Stimulated activated naive CD8-positive, alpha-beta T cell treated with anti-CD3 and anti-CD28 coated beads, Interleukin-15, Interleukin-2, amounts not matched to agents 100 ng/mL and 50 ng/mL, for 24 hours (primary cell): ENCODE results near the gene FBXO11.
A peak's percentile ranks its signal among the peaks of the same experiment; 100 is the strongest.

ENCODE experiments used
- H3K27ac Mint-ChIP-seq: one replicate; pipeline ENCODE4 v1.8.0; 2021; ENCODE audit warnings: mild to moderate bottlenecking, mixed read lengths
- H3K27me3 Mint-ChIP-seq: one replicate; pipeline ENCODE4 v1.8.0; 2021; ENCODE audit warnings: mixed read lengths
- H3K36me3 Mint-ChIP-seq: one replicate; pipeline ENCODE4 v1.8.0; 2021; ENCODE audit warnings: low read depth, mixed read lengths
- H3K4me1 Mint-ChIP-seq: one replicate; pipeline ENCODE4 v1.8.0; 2021; ENCODE audit warnings: low read depth, mixed read lengths
- H3K4me3 Mint-ChIP-seq: one replicate; pipeline ENCODE4 v1.8.0; 2021; ENCODE audit warnings: mild to moderate bottlenecking, mixed read lengths
- H3K9me3 Mint-ChIP-seq: one replicate; pipeline ENCODE4 v1.8.0; 2021; ENCODE audit warnings: mixed read lengths

FBXO11 gene

DNA sequence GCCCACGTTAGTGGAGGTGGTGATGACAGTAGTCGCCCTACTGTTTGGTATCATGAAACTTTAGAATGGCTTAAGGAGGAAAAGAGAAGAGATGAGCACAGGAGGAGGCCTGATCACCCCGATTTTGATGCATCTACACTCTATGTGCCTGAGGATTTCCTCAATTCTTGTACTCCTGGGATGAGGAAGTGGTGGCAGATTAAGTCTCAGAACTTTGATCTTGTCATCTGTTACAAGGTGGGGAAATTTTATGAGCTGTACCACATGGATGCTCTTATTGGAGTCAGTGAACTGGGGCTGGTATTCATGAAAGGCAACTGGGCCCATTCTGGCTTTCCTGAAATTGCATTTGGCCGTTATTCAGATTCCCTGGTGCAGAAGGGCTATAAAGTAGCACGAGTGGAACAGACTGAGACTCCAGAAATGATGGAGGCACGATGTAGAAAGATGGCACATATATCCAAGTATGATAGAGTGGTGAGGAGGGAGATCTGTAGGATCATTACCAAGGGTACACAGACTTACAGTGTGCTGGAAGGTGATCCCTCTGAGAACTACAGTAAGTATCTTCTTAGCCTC lies 107.2 kb downstream of the FBXO11 start:
- no peak overlapping the region for H3K4me3 Mint-ChIP-seq
- no peak overlapping the region for H3K27ac Mint-ChIP-seq
- H3K36me3 Mint-ChIP-seq, result peaks cover 95% of the 10 kb centered on the region
- peaks cover 7% of the 10 kb centered on the region for H3K9me3 Mint-ChIP-seq
- no peaks in the 10 kb centered on the region for H3K27me3 Mint-ChIP-seq
- peaks cover 4% of the 10 kb centered on the region for H3K4me1 Mint-ChIP-seq

- H3K36me3 Mint-ChIP-seq, result peaks cover 91% of the 10 kb centered on the region
- peaks cover 4% of the 10 kb centered on the region for H3K4me1 Mint-ChIP-seq
- H3K27me3 Mint-ChIP-seq, result no peaks in the 10 kb centered on the region
- peaks cover 7% of the 10 kb centered on the region for H3K9me3 Mint-ChIP-seq
- no peak overlapping the region for H3K4me3 Mint-ChIP-seq
- H3K27ac Mint-ChIP-seq, result no peak overlapping the region
Observed at GRCh38 chr2:47798631-47799030, 107.7 kb downstream of the FBXO11 start.

- Mint-ChIP-seq H3K9me3 (no peaks in the 10 kb centered on the region), H3K27me3 (no peaks in the 10 kb centered on the region), H3K27ac (no peak overlapping the region), H3K36me3 (peaks cover 87% of the 10 kb centered on the region), H3K4me3 (no peak overlapping the region), H3K4me1 (peaks cover 1% of the 10 kb centered on the region)
Observed at GRCh38 chr2:47796090-47796697, 110.1 kb downstream of the FBXO11 start.

GRCh38 chr2:47785986-47786385 lies 120.3 kb downstream of the FBXO11 start:
- H3K36me3 Mint-ChIP-seq, result peaks cover 18% of the 10 kb centered on the region
- no peaks in the 10 kb centered on the region for H3K27me3 Mint-ChIP-seq
- H3K4me3 Mint-ChIP-seq, result peak overlapping the region; percentile 85
- peaks cover 38% of the 10 kb centered on the region for H3K4me1 Mint-ChIP-seq
- H3K27ac Mint-ChIP-seq, result peak overlapping the region; percentile 57
- no peaks in the 10 kb centered on the region for H3K9me3 Mint-ChIP-seq

- peak overlapping the region; percentile 89 for H3K27ac Mint-ChIP-seq
- H3K4me3 Mint-ChIP-seq, result peak overlapping the region; percentile 85
- peaks cover 13% of the 10 kb centered on the region for H3K36me3 Mint-ChIP-seq
- peaks cover 34% of the 10 kb centered on the region for H3K4me1 Mint-ChIP-seq
- H3K27me3 Mint-ChIP-seq, result no peaks in the 10 kb centered on the region
- no peaks in the 10 kb centered on the region for H3K9me3 Mint-ChIP-seq
Observed at GRCh38 chr2:47784352-47784851, 121.9 kb downstream of the FBXO11 start.

- Mint-ChIP-seq H3K27me3 (no peaks in the 10 kb centered on the region), H3K4me3 (peak overlapping the region; percentile 85), H3K36me3 (peaks cover 13% of the 10 kb centered on the region), H3K4me1 (peaks cover 34% of the 10 kb centered on the region), H3K9me3 (no peaks in the 10 kb centered on the region), H3K27ac (peak overlapping the region; percentile 89)
Observed at GRCh38 chr2:47783486-47784351, 122.6 kb downstream of the FBXO11 start.

GRCh38 chr2:47782671-47783485 lies 123.4 kb downstream of the FBXO11 start, which contains the start of gene MSH6:
Gene MSH6, plus strand, starts transcription at chr2:47783145. Its CDS starts 89 bp downstream, at chr2:47783234.
- H3K4me3 Mint-ChIP-seq, result peak within 1 kb of the TSS; percentile 85
- no peaks in the 10 kb centered on the region for H3K27me3 Mint-ChIP-seq
- peak within 1 kb of the TSS; percentile 89 for H3K27ac Mint-ChIP-seq
- H3K4me1 Mint-ChIP-seq, result peaks cover 34% of the 10 kb centered on the region
- peaks cover 13% of the 10 kb centered on the region for H3K36me3 Mint-ChIP-seq
- no peaks in the 10 kb centered on the region for H3K9me3 Mint-ChIP-seq

- Mint-ChIP-seq H3K9me3 (no peaks in the 10 kb centered on the region), H3K36me3 (peaks cover 13% of the 10 kb centered on the region), H3K4me3 (peak overlapping the region; percentile 76), H3K27ac (peak overlapping the region; percentile 36), H3K27me3 (no peaks in the 10 kb centered on the region), H3K4me1 (peaks cover 33% of the 10 kb centered on the region)
Observed at GRCh38 chr2:47782381-47782670, 124.0 kb downstream of the FBXO11 start.

- peaks cover 11% of the 10 kb centered on the region for H3K4me1 Mint-ChIP-seq
- H3K36me3 Mint-ChIP-seq, result no peaks in the 10 kb centered on the region
- no peak overlapping the region for H3K4me3 Mint-ChIP-seq
- H3K27me3 Mint-ChIP-seq, result no peaks in the 10 kb centered on the region
- H3K27ac Mint-ChIP-seq, result no peak overlapping the region
- no peaks in the 10 kb centered on the region for H3K9me3 Mint-ChIP-seq
Observed at GRCh38 chr2:47779426-47779790, 126.9 kb downstream of the FBXO11 start.

GRCh38 chr2:47778698-47779425 lies 127.4 kb downstream of the FBXO11 start:
- Mint-ChIP-seq H3K36me3 (no peaks in the 10 kb centered on the region), H3K9me3 (no peaks in the 10 kb centered on the region), H3K27me3 (no peaks in the 10 kb centered on the region), H3K27ac (no peak overlapping the region), H3K4me3 (no peak overlapping the region), H3K4me1 (peaks cover 7% of the 10 kb centered on the region)

DNA sequence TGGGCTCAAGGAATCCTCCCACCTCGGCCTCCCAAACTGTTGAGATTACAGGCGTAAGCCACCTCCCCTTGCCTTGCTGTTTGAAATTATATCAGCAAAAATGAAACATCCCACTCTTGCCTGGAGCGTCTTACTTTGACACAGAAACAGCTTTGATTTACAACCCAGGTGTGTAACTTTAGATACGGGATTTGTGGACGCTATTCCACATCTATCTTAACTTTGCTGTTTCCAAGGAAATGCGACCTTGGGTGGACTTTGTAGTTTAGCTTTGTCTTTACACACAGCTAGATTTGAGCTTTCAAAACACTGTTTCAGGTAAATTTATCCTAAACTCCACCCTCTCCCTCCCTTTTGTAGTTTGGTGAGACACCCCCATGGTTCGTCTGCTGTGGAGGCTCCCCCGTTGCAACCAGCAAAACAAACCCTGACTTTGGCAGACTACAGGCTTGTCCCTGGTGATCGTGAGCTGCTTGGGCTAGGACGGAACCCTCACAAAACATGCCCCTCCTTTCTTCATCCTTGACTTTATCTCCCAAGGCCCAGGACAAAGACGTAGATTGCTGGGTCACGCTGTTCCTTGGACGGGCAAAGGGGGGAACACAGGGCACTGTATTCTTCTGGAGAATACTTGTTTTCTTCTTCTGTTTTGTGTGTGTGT lies 128.9 kb downstream of the FBXO11 start:
- Mint-ChIP-seq H3K36me3 (no peaks in the 10 kb centered on the region), H3K9me3 (no peaks in the 10 kb centered on the region), H3K4me3 (no peak overlapping the region), H3K27ac (no peak overlapping the region), H3K4me1 (peaks cover 4% of the 10 kb centered on the region), H3K27me3 (no peaks in the 10 kb centered on the region)

DNA sequence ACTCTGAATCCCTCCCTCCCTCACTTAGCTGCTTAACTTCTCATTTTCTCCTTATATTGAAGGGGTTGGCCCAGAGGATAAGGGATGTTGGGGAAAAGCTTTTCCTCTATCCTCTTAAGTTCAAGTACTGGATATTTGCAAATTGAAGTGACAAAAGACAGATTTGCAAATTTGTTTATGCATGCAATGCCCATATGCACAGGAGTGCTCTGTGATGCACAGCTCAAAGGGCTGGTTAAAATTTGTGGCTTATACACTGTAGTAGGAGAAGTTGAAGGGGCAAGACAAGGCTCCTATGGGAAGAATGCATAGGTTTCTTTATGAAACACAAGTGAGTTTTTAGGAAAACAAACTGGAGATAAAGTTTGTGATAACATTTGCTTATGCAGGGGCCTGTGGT lies 131.7 kb downstream of the FBXO11 start:
- H3K9me3 Mint-ChIP-seq, result no peaks in the 10 kb centered on the region
- H3K36me3 Mint-ChIP-seq, result no peaks in the 10 kb centered on the region
- no peaks in the 10 kb centered on the region for H3K4me1 Mint-ChIP-seq
- no peak overlapping the region for H3K4me3 Mint-ChIP-seq
- no peaks in the 10 kb centered on the region for H3K27me3 Mint-ChIP-seq
- no peak overlapping the region for H3K27ac Mint-ChIP-seq

GRCh38 chr2:47772343-47772742 lies 134.0 kb downstream of the FBXO11 start:
- Mint-ChIP-seq H3K9me3 (no peaks in the 10 kb centered on the region), H3K36me3 (no peaks in the 10 kb centered on the region), H3K4me3 (no peak overlapping the region), H3K4me1 (peaks cover 4% of the 10 kb centered on the region), H3K27ac (no peak overlapping the region), H3K27me3 (no peaks in the 10 kb centered on the region)

- Mint-ChIP-seq H3K36me3 (no peaks in the 10 kb centered on the region), H3K4me1 (peaks cover 4% of the 10 kb centered on the region), H3K27me3 (no peaks in the 10 kb centered on the region), H3K27ac (no peak overlapping the region), H3K9me3 (no peaks in the 10 kb centered on the region), H3K4me3 (no peak overlapping the region)
Observed at GRCh38 chr2:47771211-47771610, 135.1 kb downstream of the FBXO11 start.
